Stimulated activated CD8-positive, alpha-beta memory T cell treated with anti-CD3 and anti-CD28 coated beads, Interleukin-12 subunit alpha, Interleukin-12 subunit beta, amount 100 ng/mL, for 24 hours (primary cell): ENCODE measurements around the gene SKI.
A peak's percentile ranks its signal among the peaks of the same experiment; 100 is the strongest.

Source experiments
- DNase-seq: peaks from one replicate; pipeline ENCODE4 v3.0.0-alpha.2; 2020; ENCODE audit errors: extremely low read depth

SKI gene

DNA sequence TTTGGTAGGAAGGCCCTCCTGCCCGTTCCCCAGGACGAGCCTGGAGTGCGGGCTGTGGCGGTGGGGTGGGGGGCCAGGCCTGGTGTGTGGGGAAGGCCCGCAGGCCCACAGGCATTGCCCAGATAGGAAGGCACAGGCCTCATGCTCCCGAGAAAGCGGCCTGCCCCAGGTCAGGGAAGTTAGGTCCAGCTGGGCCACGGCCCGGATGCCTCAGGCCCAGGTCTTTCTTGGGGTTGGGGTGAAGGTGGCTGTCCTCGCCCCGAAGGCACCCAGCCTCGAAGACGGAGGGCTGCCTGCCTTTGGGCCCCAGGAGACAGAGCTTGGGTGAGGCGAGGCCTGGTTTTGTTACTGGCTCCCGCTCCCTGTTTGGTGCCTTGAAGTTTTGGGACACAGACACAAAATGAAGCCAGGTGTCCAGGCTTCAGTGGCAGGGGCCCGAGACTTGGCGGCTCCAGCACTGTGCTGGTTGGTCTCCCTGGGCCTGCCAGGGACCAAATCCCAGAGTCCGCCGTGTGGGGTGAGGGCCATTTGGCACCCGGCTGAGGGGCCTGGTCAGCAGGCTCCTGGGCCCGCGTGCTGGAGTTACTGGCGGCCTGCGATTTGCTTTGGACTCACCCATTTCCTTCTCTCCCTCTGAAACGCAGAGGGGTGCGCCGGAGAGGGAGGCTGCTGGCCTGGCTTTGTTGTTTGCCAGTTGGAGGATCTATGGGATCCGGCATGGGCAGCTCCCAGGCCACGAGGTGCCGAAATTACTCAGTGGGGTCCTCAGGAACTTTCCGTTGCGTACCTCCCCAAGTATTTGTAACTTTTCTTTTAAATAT lies 2.0 kb downstream of the SKI start:
- DNase-seq: no peak

DNA sequence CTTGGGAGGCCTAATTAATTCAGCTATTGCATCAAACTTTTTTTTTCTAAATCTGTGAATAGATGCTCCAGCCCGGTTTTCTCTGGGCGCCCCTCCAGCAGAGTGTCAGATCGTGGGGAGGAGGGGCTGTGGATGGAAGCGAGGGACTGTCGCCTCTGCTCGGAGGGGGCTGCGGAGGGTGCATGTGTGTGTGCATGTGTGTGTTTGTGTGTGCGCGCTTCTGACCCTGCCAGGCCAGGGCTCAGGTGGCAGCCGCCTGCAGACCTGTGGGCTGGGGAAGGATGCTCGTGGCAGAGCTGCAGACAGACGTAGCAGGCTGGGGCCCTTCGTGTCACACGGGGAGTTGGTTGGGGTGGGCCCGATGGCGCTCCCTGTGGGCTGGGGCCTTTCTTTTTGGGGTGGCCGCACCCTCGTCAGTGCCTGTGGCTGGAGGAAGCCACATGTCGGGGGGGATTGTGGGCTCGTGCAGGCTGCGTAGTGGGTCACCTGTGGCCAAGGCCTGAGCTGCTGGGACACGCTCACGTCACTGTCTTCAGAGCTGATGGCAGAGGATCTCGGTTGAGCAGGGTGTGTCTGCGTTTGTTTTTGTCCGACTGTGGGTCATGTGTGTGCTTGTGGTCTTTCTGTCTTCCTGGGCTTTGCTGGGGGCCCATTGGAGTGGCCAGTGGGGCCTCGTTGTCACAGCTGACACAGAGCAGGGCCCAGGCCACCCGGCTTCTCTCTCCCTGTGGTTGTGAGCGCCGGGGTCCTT lies 2.8 kb downstream of the SKI start:
- no peak for DNase-seq

DNA sequence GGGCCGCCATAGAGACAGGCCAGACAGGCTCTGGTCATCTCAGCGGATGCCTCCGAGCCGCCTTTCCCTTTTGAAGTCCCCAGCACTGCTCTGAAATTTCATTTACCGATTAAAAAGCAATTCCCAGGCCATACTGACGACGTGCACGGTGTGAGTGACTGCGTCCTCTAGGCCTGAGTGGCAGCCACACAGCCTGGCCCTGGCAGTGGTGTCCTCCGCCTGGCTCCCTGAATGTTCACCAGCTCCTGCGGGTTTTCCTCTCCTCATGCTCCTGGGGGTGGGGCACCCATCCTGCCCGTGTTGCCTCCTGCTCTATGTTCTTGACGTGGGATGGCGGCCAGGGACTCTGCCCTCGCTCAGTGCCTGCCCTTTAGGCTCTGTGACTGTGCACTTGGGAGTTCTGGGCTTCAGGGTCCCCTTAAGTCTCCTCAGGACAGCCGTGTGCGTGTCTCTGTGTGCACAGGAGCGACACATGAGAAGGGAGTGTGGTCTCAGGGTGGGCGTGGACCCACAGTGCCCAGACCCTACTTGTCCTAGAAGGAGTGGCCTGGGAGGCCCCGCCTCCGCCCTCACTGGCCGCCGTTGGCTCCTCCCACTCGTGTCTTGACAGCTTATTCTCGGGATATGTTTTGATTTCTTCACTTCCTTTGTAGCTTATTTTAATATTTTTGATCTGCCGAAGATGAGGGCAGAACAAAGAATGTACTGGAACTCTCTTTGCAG lies 3.6 kb downstream of the SKI start:
- no peak for DNase-seq

DNA sequence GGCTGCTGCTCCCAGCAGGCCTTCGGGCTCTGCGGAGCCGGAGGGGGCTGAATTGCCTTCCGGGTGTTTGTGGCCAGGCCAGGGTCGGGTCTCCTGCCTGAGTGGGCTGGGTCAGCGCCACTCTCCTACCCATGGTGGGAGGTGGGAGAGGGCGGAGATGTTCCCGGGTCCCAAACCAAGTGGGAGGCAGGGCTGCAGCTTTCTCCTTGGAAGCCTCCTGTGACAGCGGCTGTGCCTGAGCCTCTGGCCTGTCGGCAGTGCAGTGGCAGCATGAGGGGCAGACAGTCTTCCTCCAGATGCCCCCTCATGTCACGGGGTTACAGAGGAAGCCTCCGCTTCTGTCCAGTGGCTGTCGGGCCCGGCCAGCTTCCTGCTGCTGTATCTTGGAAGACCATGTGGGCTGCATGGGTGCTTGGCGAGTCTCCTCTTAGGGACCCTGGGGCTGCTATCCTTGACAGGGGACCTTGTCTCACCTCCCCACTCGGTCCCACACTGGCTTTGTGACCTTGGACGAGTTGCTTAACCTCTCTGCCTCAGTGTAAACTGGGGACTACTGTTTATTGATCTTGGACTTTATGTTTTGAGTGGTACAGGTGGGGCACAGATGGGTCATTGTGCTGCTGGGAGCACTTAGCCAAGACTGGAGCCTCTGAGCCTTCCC lies 4.3 kb downstream of the SKI start:
- DNase-seq: no peak

DNA sequence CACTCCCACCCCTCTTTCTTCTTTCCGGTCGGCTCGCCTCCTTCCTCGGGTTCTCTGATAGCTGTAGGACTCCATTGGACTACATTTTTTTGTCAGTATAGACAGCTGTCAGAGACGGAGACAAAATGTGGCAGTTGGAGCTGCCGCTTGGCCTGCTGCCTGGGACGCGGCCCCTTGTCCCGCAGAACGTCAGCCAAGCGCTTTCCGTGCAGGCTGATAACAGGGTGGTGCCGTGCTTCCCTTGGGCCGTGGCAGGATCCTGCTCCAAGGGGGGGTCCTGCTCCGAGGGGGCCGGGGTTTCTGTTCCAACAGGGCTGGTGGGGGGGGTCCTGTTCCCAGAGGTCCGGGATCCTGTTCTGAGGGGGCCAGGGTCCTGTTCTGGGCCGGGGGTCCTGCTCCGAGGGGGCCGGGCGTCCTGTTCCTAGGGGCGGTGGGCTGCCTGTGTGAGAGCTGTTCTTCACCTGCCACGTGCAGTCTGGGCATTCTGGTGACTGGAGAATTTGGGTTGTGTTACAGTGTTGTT lies 4.9 kb downstream of the SKI start:
- DNase-seq: no peak

DNA sequence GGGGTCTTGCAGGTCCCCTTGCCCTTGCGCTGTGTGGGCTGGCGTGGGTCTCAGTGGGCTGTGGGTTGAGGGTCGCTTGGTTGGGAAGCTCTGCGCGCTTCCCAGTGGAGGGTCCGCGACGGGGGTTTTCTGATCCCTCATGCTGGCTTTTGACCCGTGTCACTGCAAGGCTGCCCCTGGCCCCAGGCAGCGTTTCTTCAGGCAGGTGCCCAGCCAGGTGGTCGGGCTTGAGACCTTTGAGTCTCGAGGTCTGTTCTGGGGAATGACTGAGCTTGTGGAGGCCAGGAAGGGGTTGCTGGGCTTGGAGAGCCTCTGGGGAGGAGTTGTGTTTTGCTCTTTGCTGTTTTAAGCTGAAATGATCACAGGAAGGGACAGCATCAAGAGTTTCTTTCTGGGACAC lies 5.3 kb downstream of the SKI start:
- DNase-seq: no peak

DNA sequence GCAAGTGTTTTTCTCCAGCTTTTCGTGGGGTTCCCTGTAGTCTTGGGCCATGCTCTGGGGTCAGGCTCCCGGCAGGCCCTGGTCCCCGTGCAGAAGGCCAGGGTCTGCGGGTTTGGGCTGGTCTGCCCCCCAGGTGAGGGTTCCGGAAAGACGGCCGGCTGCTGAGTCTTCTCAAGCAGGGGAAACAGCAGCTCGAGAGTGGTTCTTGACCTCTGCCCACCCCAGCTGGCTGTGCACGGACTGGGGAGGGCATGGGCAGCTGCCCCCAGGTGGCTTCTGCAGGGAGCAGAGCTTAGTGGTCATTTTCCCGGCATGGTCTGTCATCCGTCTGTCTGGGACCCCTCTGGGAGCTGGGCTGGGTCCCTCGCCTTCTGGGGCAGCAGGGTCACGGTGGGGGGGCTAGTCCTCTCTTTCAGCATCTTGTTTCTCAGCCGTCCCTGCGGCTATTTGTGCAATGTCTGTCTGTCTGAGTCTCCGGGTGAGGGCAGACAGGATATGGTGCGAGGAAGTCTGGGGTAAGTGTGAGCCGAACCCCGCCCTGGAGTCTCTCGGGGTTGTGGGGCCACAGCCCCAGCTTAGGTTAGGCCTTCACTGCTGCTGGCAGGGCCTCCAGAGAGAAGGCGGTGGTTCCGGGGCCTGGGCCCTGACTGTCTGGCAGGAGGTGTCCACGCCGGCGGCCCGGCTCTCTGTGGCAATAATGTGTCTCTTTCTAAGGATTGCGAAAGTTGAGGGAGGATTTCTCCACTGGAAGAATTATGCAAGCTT lies 6.1 kb downstream of the SKI start:
- peak; percentile 38 for DNase-seq

DNA sequence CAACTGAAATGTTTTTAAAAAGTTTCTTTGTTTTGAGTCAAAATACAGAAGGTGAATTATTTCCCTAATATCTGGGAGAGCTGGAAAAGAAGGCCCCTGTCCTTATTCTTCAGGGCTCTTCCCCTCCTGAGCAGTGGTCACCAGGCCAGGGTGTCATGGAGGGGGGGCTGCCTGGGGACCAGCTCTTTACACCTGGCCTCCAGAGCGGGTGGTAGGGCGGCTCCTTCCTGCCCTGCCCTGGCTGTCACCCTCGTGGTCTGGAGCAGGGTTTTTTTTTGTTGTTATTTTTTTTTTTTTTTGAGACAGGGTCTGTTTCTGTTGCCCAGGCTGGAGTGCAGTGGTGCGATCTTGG lies 6.6 kb downstream of the SKI start:
- DNase-seq: no peak

DNA sequence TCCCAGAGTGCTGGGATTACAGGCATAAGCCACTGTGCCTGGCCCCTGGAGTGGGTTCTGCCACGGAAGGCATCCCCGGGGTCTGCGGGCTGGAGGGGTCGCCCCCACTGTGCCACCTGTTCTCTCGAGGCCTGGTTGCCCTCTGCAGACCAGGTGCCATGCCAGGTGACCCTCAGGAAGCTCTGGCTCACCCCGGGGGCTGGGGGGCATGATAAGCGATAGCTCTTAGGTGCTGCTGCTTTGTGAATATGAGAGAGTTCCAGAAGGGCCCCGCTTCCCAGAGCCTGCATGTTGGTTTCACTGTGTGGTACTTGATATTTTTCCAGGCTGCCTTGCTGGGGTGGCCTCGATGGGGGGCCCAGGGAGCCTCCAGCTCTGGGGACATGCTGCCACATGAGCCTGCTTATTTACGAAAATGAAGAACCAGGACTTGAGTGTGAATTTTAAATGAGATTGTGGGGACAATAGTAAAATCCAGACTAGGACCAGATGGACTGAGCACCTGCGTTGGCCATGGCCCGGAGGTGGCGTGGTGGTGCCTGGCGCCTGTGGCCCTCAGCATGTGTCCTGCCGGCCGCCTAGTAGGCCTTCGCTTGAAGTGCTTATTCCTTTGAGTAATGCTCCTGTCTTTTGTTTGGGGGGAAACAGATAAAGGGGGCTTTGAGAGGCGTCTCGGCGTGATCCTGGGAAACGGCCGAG lies 7.3 kb downstream of the SKI start:
- no peak for DNase-seq

DNA sequence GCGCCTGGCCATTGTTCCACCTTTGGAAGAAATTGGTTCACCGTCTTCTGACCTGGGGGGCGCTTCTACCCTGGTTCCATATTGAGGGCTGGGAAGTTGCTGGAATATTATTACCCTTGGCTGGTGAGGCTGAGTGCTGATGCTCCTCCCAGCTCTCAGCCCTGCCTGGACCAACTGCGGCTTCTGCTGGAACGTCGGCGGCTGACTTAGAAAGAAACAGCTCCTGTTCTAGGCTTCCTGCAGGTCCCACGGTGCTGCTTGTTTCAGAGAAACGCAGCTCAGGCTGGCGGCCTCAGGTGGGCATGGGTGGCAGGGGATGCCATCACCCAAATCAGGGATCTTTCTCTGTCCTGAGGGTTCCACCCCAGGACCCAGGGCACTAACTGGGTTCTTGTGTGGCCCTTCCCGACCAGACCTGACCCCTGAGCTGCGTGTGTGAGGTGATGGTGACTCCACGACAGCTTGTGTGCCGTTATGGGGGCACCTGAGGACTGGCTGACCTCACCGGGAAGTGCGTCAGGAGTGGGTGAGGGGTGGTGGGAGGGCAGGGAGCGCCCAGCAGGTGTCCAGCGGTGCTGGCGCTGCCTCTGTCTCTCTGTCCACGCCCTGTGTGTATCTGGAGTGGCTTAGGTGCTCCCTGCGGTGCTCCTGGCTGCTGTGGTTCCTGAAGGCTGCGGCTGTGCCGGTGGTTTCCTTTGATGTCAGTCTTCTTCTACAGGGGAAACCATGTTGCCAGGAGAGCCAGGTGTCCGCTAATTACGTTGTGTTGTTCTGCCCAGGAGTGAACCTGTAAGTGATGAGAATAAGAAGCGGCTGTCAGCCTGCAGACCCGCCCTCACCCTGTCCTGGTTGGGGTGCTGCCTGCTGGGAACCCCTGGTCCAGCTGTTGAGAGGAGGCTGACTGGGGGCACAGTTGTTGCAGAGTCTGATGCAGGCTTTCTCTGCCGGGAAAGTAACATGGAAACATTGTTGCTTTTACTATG lies 8.9 kb downstream of the SKI start:
- DNase-seq: no peak

DNA sequence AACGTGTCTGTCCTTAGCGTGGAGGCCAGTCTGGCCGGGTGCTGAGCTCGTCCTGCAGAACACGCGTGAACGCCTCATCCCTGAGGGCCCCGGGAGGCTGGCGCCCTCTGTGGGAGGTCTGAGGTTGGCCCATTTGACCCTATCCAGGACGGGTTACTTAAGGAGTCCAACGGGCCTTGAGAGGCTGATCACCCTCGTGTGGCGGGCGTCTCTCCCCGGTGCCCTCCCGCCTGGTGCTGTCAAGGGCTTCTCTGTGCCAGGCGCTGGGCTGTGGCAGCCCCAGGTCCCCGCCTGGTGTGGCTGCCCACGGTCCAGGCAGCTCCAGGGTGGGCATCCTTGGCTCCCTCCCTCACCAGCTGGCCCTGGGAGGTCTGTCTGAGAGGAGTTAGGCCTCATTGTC lies 9.7 kb downstream of the SKI start:
- no peak for DNase-seq

DNA sequence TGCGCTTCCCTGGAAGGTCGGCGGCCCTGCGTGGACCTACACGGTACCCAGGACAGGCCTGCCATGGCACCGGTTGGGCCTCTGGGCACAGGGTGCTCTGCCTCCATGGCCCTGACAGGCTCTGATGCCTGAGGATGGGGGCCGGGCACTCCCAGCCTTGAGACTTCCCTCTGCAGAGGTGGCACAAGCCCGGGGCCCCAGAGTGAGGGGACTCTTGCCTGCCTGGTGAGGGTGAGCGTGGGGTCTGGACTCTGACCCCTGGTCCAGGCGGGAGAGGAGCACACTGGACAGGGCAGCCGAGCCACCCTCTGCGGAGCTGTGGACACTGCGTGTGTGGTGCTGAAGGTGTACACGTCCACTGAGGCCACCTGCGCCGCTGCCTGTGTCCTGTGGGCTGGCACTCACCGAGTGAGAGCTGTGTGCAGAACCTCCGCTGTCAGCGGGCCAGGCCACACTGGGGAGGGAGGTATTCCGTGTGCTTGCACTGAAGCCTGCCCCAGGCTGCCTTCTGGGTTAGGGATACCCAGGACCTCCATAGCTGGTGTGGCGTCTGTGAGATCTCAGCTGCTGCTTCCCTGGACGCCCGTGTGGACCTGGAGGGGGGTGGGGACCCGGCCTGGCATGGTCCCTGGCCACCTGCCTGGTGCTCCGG lies 10.4 kb downstream of the SKI start:
- DNase-seq: no peak

DNA sequence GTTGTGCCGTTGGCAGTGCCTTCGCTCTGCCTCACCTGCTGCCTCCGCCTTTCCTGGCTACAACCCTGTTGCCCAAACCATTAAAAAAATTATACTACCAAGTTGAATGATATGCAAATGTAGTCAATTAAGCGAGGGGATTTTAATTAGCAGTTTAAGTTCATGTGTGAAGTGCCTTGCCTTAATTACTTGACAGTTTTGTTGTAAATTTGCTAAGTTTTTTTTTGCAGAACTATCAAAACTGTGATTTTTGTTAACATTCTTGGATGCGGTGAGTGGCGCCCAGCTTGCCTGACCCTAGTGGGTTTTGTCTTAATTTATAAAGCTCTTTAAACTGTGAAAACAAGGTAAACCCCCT lies 10.9 kb downstream of the SKI start:
- DNase-seq: no peak

DNA sequence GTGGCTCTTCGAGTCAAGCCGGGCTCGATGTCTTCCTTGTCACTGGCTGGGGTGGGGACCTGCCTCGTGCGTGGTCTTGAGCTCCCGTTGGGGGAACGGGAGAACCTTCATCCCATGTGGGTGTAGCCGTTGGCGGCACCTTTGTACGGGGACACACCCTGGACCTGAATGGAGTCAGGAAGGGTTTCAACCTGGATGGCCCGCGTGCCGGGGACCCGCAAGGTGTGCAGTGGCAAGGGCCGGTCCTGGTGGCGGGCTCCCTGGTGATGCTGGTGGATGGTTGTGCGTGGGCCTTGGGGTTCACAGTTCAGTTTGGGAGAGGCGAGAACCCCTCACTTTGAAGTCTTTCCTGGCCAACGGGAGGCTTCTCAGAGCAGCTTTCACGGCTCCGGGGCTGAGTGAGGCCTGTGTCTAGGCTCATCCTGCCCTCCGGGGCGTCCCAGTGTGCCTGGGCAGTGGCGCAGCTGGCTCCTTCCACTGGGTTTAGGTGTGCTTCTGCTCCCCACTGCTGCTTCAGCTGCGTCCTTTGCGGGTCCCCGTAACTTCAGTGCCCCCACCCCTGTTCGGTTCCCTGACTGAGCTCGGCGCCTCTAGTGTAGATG lies 11.4 kb downstream of the SKI start:
- DNase-seq: no peak

DNA sequence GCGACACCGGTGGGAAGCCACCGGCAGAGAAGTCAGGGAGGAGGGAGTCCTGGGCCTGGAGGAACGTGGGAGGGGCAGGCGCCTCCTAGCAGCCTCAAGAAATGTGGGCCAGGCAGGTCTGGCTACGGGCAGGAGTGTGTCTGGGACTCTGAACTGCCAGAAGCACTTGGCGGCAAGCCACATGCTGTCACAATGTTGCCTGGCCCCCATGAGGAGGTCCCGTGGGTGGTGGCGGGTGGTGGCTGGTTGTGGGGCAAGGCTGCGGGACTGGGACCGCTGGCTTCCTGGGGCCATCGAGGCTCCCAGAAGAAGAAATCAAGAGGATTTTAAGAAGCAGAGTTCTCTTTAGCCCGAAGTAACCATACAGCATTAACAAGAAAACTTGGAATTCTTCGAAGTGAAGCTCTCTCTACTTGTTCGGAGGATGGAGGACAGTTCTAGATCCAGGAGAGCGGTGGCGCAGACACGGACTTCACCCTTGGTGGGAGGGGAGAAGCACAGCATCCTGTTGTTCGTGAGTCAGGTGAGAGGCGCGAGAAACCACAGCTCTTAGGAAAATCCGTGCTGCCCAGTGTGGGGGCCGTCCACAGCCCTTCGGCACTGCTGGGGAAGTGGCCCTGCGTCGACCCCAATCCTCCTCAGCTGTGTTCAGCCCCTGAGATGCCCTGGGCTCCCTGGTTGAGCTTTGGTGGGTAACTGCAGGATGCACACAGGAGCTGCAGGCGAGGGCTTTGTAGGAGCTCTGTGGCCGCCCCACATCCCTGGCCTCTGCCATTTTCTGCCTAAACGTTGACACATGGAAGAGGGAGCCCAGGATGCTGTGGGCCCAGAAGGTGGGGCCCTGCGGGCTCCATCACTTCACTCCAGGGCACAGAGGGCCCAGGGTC lies 12.4 kb downstream of the SKI start:
- DNase-seq: no peak

DNA sequence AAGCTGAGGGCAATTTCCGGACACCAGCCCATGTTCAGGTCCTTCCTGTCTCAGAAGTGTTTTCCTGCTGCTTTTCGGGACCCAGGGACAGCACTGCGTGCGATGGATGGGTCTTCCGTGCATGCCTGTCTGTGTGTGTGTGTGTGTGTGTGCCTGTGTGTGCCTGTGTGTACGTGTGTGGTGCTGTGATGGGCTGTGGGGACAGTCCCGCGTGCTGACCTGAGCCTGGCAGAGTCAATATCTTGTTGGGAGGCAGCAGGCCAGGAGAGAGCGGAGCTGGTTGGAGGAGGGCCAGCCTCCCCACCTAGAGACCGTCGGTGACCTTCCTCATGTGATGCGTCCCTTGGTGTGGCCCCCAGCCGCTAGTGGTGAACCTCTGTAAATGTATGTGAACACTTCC lies 13.7 kb downstream of the SKI start:
- DNase-seq: no peak
